Kidney glomerular epithelial cell (primary cell): Measurements from ENCODE around the gene ULK2.
"Not testable (repeated sequence)": the region's sequence is repeated elsewhere in the genome, so short reads cannot be mapped to it uniquely, and the experiment has no call there.

Source experiments
- DNase-seq: peaks from one replicate; lab custom pipeline; 2025; lab: John Stamatoyannopoulos, UW

ULK2 gene

DNA sequence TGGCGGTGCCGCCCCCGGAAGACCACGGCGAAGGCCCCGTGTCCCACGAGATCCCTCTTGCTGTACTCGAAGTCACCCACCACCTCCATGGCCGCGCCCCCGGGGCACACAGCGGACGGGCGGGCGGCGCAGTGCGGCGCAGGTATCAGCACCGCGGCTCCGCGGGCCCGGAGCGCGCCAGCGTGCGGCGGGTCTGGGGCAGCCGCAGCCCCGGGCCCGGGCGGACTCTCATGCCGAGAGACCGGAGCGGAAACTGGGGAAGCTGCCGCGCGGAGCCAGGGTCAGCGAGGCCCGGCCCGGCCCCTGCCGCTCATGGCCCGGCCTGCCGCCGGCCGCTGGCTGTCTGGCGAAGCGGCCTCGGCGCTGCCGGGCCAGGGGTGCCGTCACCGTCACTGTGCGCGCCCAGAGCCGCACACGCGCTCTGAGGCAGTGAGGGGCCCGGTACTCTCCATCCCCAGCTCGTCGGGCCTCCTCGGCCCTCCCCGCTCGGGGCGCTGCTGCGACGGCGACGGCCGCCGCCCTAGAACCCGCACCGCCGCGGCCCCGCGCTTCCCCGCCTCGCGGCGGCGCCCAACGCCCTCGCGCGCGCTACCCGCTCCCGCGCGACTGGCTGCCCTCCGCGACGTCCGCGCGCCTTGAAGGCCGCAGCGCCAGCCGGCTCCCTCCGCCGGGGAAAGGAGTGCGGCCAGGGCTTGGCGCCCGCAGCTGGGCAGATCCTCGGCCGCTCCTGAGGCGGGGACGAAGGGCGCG is at the start of gene ULK2:
Gene ULK2, minus strand, starts transcription at position 608 of the 750 bp plus-strand sequence. Its CDS starts 519 bp downstream, at position 89.
- peak; percentile 53 for DNase-seq

DNA sequence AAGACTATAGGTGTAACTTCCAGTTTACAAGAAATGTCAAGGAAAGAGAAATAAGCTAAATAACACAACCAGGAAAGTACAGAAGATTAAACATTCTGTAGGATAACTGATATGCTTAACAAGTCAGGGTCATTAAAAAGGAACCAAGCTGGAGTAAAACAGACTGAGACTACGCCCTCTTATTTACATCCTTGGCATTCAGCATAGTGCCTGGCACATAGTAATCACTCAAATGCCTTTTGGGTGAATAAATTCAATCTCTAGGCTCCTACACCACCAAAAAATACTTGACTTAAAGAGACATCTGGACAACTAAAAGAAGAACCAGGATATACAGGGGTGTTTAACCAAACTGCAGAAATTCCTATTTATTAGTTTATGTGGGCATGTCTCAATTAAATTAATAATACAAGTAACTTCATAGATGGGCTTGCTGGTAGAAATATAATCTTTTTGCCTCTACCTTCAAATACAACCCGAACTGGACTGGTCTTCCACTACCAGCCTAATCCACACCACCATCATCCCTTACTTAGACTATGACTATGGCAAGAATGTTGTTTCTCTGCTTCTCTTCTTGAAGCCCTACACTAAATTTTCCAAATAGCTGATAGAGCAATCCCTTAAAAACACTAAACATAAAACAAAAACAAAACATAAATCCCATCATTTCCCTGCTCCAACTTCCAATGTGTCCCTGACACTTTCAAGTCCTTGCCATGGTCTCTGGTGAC is 47.7 kb upstream of the ULK2 start:
- DNase-seq, result no peak

DNA sequence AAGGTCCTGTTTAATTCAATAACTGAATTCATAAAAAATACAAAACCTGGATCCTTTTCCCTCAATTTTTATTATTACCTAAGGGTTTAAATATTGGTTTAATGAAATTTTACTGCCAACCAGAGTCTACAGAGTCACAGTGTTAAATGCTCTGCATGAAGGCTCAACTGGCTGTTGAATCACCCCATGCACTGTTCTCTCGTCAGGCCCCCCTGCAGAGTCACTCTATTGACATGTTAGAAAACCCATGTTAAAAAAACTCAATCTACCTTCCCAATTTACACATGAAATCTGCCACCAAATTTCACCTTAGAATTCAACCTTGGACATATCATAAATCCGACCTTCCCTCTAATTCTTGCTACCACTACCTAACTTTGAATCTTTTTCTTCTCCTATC is 43.3 kb upstream of the ULK2 start:
- DNase-seq, result no peak

DNA sequence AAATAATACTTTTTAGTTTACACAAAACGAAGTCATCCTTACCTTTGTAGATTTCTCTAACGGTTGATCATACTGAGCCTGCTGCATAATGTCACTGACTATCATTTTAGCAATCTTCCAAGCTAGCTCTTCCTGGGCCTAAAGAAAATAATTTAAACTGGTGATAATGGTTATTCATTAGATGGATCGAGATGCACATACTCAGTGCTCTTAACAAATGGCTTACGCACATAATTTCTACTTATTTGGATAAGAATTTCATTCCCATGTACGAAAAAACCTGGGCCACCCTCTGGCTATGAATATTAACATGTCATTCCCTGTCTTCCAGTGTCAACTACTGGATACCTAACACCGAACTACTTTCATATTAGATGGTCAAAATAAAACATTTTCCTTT is 41.4 kb upstream of the ULK2 start:
- DNase-seq, result no peak

DNA sequence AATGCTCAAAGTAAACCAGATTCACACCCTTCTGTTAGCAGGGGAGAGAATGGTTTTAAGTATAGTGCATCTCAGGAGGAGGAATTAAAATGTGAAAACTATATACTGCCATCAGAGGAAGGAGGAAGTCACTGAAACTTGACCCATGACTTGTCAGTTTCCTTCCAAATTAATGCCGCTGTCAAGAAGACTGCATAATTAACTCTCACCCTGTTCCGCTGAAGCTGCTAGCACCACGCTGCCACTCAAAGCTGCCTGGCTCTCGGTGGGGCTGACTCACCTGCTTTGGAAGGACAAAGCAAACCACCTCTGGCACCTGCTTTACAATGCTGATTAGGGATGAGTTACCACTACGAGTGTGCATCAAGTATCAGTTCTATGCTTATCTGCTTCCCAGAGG is 37.8 kb upstream of the ULK2 start:
- DNase-seq, result no peak

DNA sequence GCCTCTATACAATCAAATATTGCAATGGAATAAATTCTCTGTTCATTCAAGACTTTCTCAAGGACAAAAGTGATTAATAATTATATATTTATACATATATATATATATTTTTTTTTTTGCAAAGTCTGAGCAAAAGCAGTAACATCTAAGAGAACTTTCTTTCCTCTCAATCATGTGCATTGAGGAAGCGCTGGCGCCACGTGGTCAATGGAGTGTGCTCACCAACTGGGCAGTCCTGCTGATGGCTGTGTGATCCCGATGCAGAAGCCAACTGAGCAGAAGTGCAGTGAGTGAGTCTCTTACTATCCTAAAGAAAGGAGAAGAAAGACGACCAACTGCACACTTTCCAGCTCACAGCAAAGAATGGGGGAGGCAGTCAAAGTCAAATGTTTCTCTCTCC is 37.2 kb upstream of the ULK2 start:
- no peak for DNase-seq

DNA sequence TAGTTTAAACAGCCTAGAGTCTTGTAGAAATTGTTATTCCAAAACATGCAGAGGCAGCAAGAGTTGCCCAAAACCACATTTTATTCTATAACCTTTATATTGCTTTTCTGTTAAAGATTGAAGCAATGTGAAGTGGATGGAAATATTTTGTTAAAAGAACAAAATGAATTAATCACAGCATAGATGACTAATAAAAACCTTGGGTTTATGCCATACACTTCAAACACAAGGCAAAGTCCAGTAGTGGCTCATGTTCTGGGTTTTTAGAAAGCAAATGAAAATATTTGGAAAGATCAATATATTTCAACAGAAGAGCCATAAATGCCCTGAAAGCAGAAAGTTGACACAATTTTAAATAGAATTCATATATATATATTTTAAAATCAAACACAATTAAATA is 36.7 kb upstream of the ULK2 start:
- DNase-seq, result no peak

DNA sequence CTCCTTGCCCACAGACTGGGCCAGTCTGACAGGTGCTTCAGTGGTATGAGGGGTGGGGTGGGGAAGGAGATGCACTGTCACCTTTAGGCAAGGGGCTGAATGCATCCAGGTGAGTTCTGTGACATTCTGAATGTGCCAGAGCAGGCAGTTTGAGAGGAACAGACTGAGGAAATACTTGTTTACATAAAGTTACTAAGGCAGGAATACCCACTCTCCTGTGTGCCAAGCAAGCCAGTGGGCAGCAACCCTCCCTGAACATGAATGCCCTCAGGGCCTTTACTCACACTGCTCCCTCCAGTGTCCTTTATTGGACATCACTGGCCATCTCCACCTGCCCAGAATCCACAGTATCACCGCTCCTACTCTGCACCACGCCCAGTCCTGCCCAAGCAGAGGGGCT is 33.1 kb upstream of the ULK2 start:
- DNase-seq, result no peak

DNA sequence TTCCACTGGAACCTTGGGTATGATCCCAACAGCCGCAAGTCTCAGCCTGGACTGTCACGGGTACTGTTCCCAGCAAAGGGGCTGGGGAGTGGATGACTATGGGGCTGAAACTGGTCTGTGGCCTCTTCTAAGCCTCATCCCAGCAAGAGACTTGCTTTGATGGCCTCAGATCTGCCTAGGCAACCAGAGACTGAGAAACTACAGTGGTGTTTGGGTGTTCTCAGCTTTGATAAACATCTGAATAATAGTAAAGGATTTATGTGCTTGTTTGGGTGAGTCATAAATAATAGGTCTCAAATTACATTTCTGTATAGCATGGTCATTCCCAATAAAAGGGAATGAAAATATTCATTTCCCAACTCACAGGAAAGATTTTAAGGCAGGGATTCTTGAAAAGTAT is 30.2 kb upstream of the ULK2 start:
- no peak for DNase-seq

DNA sequence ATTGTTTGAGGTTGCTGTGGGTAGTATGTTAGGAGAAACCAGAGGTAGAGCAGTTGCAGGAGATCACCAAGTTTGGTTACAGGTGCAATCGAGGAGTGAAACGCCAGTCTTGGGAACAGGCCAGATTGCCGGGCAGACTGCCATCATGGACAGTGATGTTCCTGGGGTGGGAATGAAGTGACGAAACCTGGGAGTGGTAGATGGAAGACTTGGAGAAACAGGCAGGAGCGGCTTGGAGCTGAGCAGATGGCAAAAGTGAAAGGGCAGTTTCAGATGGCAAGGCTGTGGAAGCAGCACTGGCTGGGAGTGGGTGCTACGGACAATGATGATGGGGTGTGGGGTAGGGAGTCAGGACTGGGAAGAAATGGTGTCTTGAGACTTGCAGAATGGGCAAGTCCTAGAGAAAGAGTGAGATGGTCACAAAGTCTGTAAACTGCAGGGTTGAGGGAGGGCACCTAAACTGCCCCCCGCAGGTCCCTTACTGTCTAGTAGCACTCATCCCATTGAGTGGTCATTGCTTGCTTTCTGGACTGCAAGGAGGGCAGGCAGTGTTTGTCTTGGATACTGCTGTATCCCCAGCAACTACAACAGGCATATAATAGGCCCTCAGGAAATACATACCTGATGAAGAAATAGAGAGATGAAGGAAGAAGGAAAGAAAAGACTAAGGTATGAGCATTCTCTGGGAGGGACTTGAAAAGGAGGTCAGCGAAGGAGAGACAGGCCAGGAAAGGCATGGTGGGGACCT is 29.5 kb upstream of the ULK2 start:
- DNase-seq, result no peak

DNA sequence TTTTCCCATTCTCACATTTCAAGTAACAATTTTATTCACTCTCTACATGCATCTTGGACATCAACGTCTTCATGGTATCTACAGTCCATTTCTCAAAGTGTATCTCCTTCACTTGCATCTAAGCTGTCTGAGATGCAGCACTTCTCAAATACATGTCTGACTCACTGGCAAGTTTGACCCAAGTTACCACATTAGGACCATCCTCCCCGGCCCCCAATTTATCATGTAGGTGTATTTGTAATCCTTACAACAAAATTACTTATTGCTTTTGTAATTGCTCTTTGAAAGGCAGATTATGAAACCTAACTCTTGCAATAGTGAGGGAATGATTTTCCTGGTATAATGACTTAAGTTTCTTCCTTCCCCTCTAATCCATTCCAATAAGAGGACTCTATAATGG is 28.9 kb upstream of the ULK2 start:
- no peak for DNase-seq

DNA sequence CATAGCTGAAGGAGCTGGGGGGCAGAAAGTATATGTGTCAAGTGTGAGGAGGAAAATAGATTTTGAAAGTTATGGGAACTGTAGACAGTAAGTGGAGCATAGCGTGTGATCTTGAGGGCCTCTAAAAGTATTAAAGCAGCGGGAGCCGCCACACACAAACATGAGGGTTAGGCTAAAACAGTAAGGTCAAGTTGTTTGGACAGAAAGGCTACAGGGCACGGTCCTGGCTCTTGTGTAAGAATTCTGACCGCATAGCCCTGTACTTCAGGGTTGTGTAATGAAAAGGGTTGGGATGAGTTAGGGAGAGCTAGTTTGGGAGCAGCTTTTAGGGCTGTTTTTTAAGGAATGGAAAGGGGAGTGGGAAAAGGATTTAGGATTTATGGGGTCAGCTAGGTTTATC is 22.8 kb upstream of the ULK2 start:
- DNase-seq, result not testable (repeated sequence)

DNA sequence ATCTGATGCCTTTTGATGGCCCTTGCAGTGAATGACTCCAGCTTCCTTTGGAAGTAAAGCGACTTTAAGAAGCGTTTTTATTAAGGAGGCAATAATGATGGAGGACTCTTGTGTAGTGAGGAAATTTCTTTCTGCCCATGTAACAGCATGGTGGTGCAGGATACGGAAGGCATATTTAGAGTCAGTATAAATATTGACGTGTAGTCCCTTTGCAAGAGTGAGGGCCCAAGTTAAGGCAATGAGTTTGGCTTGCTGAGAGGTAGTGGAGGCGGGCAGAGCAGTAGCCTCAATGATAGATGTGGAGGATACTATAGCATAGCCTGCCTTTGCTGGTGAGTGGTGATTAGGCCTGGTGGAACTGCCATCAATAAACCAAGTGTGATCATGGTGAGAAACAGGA is 22.3 kb upstream of the ULK2 start:
- DNase-seq, result not testable (repeated sequence)

DNA sequence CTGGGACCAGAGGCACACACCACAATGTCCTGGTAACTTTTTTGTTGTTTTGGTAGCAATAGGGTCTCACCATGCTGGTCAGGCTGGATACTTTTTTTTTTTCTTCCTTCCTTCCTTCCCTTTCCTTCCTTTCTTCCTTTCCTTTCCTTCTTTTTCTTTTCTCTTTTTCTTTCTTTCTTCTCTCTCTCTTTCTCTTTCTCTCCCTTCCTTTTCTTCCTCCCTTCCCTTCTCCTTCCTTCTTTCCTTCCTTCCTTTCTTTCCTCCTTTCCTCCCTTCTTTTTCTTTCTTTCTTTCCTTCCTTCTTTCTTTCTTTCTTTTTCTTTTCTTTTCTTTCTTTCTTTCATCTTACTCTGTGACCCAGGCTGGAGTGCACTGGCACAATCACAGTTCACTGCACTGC is 18.4 kb upstream of the ULK2 start:
- DNase-seq, result no peak

DNA sequence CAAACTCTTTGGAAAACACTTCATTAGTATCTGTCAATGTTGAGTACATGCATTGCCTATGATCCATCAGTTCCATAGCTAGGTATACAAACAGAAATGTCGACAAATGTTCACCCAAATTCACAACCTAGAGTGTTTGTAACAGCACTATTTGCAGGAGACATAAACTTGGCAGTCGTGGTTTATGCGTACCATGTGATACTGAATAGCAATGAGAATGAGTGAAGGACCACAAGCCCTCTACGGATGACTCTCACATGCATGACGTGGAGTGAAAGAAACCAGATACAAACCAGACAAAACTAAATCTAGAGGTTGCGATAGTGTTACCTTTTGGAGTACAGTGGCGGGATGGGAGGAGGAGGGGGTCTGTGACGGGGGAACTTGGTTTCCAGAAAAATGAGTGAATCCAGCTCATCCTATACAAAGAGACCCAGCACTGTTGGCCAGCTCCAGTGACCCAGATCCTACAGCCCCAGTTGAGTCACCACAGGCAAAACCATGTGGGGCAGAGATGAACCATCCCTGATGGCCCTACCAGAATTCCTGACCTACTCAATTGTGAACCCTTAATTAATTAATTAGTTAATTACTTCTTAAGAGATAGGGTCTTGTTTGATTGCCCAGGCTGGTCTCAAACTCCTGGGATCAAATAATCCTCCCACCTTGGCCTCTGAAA is 15.9 kb upstream of the ULK2 start:
- DNase-seq, result no peak

DNA sequence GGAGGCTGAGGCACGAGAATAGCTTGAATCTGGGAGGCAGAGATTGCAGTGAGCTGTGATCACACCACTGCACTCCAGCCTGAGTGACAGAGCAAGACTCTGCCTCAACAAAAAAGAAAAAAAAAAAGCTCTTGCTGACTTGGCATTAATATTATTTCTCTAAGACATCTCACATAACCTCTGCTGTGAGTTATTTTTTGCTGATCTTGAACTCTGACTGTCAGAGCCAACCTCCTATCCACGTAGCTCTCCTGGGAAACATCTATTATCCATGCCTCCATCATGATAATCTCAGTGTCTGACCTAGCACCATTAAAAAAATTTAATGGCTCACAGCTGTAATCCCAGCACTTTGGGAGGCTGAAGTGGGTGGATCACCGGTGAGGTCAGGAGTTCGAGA is 12.7 kb upstream of the ULK2 start:
- DNase-seq, result no peak

DNA sequence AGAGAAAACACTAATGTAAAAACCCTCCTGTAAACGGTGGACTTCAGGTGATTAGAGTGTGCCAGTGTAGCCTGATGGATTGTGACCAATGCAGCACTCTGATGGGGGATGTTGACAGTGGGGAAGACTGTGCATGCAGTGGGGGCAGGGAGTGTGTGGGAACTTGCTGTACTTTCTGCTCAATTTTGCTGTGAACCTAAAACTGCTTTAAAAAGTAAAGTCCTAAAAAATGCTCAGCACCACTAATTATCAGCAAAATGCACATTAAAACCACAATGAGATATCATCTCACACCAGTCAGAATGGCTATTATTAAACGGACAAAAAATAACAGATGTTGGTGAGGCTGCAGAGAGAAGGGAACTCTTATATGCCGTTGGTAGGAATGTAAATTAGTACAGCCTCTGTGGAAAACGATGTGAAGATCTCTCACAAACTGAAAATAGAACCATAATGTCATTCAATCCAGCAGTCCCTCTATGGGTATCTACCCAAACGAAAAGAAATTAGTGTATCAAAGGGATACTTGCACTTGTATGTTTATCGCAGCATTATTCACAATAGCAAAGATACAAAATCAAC is 9.7 kb upstream of the ULK2 start:
- DNase-seq, result no peak

DNA sequence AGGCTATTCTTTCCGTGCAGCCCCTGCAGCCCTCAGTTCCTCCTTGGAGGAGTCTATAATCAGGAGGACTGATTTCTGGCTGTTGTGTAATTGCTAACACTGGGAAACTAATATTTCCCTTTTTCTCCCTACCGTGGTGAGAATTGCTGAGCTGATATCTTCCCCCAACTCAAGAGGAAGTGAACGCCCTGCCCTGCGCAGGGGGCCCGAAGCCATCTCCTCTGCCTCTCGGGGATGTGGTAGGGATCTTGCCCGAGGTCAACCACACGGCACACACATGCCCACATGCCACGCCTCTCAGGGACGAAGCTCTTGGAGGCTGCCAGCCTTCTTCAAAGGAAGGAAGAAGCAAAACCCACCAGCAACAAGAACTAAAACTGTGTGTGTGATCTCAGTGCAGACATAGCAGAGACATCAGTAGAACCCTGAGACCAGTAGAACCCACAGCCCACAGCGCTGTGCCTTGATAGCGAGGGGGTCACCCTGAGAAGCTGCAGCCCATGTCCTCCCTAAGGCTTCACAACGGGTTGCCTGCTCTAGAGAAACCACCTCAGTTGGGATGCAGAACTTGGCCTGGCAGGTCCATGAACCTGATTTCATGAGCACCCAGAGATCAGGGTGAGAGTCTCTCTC is 8.9 kb upstream of the ULK2 start:
- no peak for DNase-seq

DNA sequence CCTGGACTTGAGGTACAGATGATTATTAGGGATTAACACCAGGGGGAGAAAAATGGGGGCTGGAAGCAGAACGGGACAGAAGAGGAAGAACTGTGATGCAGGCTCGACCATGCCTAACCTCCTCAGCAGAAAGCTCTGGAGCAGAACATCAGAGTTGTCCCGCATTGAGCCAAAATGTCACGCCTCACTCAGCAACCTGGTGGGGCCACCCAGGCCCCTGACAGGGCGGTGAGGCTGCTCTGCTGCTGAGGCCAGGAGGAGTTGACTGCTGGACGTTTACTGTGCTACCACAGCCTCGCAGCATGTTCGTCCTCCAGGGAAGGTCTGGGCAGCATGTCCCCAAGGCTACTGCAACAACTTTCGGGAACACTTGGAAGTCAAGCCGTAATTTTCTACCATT is 6.5 kb upstream of the ULK2 start:
- DNase-seq, result no peak

DNA sequence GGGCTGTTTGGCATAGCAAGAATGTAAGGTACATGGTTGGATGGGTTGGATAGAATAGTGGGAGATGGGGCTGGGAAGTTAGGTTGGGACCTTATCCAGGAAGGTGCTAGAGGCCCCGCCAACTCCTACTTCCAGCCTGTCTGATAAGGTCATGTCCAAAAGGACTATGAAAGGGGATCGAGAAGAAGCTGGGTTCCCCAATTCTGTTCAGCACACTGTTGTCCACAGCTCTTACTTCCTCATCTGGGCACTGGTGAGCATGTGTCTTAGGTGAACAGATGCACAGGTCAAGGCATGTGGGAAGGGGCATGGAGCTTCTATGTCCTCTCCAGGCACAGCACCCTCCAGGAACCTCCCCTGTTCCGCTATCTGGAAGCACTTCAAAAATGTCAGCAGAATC is 5.6 kb upstream of the ULK2 start:
- no peak for DNase-seq

DNA sequence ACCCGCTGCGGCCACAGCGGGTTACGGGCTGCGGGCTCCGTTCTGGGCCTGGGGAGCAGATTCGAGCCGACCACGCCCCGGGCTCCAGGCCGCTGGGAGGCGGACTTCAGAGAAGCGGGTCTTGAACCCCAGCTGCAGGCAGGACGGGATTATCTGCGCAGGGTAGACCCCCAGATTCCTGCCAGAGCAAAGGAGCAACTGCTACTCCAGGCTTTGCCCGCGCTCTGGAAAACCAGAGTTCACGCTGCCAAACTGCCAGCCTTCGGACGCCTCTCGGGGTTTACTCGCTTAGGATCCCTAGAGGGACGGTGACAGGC is 301 bp upstream of the ULK2 start:
- DNase-seq, result no peak

DNA sequence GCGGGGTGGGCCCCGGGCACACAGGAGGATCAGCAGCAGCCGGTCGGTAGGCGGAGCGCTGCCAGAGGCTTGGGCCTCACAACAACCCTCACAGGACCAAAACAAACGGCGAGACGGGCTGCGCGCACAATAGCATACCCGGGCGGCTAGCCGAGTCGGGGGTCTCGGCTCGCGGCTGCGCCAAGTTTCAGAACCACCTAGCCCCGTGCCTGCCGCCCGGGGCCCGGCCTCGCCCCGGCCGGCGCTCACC is 732 bp downstream of the ULK2 start:
- DNase-seq, result no peak
